Medulla oblongata (tissue), 1 donor: ENCODE results near the gene C13orf42.

Source experiments
- DNase-seq: peaks from one replicate; pipeline ENCODE4 v3.0.0-alpha.2; 2015; ENCODE audit errors: extremely low spot score

The C13orf42 gene

GRCh38 chr13:51111174-51111573 is at the start of gene C13orf42:
TSS of gene C13orf42 (minus strand) at chr13:51111274. CDS start at chr13:51111209, 65 bp downstream.
- no peak for DNase-seq

DNA sequence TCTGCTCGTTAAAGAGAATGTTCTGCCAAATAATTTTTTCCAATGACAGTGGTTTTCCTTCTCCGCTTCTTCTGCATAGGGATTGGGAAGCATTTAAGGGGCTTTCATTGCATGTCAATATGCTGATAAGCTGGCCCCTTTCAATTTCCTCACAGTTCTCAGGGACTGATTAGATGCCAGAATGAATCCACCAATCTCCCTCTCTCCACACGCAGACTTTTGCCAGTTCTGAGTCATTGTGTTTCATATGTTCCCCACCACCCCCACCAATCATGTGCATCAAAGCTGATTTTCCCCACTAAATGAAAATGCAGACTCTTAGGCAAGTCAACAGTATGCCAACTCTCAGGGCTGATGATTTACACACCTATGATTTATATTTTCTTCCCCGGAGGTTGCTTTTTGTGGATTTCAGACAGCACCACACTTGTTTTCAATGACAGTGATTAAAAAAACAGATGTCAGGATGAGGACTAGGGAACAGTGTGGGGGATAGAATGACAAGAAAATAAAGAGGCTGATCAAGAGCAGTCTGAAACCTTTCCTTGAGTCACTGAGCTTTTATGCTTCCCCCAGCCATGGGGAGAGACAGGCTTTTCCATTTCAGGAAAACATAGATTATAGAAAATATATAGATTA is 47.9 kb upstream of the C13orf42 start:
- DNase-seq = no peak

DNA sequence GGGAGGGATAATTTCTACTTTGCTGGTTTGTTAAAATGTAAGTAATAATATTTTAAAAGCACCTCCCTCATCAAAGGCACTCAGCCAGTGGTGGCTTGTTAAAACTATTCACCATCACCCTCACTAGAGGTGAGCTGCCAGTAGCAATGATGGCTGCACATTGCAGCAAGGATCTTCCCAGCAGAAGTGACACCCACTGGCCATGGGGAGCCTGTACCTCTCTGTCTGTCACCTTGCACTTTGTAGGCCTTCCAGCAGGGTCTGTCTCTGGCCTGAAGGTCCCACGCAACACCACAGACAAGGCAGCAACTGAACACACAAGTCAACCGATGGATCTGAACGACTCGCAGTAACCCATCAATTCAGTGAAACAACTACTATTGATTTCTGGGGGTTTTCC is 47.3 kb upstream of the C13orf42 start:
- DNase-seq = no peak

DNA sequence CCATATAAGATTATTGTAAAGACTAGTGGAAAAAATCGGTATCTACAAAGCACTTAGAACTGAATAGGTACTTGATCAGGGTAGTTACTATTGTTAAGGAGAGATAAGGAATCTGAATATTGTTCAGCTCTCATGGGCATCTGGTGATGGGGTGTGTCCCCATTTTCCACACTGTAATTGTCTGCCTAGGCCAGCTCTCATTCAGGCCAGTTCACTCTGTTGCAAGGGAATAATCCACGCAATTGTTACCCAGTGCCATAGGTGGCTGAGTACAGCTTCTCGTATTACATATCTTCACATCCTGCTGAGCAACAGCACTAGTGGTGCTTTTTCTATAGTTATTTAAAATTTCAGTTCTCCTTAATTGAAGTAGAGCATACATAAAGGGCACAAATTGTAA is 45.6 kb upstream of the C13orf42 start:
- no peak for DNase-seq

DNA sequence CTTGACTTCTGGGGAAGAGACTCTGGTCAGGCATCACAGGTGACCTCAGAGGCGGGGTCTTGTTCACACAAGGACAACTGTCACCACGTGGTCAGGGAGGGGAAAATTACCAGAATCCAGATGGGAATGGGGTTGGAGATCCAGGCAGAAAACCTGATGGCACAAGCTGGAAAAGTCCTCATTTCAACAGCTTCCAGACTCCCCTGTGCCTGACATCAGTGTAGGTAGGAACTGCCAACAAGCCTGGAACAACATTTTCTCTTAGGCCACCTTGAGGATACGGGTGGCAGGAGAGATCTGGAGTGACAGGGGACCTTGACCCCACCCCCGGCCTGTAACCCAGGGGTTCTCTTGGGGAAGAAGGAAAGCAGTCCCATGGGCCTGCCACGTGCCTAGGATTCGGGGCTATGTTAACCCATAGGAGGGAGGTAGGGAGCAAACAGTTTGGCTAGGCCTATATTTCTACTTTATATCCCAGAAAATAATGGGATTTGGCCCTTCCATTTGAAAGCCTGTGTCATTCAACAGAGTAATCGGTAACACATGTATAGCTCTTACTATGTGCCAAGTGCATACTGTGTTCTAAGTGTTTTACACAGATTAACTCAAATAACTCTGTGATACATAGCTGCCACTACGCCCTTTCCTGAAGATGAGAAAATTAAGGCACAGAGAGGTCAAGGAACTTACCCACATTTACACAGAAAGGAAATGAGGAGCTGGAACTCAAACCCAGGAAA is 44.9 kb upstream of the C13orf42 start:
- no peak for DNase-seq

- DNase-seq = no peak
Observed at GRCh38 chr13:51155161-51155560, 44.1 kb upstream of the C13orf42 start.

DNA sequence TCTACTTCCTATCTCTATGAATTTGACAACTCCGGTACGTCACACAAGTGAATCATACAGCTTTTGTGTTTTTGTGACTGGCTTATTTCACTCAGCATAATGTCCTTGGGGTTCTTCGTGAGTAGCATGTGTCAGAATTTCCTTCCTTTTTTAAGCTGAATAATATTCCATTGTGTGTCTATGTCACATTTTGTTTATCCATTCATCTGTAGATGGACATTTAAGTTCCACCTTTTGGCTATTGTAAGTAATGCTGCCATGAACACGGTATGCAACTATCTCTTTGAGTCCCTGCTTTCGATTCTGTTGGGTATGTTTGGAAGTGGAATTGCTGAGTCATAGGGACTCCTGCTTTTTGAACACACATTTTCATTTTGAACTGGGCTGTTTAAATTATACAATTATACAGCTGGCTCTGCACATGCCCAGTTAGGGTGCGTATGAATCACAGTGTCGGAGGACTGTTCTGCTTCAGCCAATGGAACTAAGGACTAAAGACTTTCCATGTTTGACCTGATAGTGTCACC is 43.0 kb upstream of the C13orf42 start:
- DNase-seq = peak; percentile 10

GRCh38 chr13:51153527-51153926 is 42.5 kb upstream of the C13orf42 start:
- DNase-seq = no peak

- no peak for DNase-seq
Observed at GRCh38 chr13:51152701-51153100, 41.6 kb upstream of the C13orf42 start.

DNA sequence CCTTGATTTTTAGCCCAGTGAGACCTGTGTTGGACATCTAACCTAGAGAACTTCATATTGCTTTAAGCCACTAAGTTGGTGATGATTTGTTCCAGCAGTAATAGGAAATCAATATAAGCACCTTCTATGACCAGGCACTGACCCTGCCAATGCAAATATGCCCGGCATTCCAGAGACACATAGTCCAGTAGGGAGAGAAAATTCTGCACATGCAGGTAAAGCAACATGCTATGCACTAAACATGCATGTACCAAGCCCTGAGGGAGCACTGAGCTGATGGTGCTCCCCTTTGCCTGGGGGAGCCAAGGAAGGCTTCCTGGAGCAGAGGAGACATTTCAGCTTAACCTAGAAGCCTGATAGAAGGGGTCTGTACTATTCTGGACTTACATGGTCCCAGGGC is 40.4 kb upstream of the C13orf42 start:
- DNase-seq = no peak

DNA sequence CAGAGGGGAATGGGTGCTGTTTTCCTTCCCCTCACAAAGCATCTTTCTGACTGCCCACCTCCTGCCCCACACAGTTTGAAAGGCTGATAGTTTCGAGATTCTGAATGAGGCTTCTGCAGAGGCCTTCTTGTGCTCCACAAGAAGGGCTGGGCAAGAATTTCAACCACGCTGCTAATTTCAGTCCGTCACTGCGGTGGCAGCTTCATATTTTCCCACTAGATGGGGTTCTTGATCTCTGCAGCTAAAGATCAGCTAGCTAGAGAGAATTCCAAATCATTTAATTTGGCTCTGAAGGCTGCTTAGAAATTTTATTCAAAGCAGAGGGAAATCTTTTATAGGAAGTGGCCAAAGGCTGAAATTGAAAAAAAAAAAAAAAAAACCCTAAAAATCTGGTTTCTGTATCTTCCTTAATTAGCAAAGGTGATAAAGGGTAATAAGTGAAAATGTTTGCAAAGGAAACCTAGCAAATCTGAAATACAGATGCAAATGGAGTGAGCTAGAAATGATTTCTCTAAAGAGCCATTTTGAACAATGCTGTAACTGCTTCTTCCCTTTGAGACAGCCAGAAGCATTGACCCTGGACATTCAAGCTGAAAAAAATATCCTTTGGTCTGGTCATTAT is 38.0 kb upstream of the C13orf42 start:
- DNase-seq = peak; percentile 83

- no peak for DNase-seq
Observed at GRCh38 chr13:51148223-51148951, 37.3 kb upstream of the C13orf42 start.

- no peak for DNase-seq
Observed at GRCh38 chr13:51147732-51148131, 36.7 kb upstream of the C13orf42 start.

DNA sequence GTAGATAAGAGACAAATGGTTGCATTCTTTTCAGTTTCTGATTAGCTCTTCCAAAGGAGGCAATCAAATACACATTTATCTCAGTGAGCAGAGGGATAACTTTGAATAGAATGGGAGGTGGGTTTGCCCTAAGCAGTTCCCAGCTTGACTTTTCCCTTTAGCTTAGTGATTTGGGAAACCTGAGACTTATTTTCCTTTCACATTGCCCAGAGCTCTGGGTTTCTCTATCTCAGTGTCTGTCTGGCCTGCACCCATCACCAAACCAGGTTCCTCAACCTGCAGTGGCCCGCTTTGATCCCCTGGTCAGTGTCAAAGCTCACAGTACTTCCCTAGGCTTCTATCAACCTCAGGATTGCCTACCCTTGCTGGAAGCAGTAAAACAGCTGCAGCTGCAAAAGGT is 35.6 kb upstream of the C13orf42 start:
- no peak for DNase-seq

- no peak for DNase-seq
Observed at GRCh38 chr13:51137250-51137649, 26.2 kb upstream of the C13orf42 start.

- DNase-seq = no peak
Observed at GRCh38 chr13:51136276-51136980, 25.4 kb upstream of the C13orf42 start.

- DNase-seq = no peak
Observed at GRCh38 chr13:51134763-51135365, 23.8 kb upstream of the C13orf42 start.

DNA sequence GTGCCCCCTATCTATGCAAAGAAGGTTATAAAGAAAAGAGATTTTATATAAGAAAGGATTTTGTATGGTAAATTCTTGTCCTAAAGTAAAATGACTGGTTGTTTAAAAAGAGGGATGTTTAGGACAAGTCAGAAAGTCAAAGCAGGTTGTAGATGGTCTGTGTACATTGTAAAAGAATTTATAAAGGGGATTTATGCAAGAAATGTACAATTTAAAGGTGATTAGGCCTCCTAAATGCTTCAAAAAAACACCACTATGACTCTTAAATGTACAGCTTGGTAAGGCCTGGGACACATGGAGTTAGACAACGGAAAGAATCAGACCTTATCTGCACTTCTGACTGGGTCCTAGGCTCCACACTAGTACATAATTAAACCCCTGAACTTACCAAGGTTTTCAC is 19.3 kb upstream of the C13orf42 start:
- DNase-seq = no peak

GRCh38 chr13:51125495-51126226 is 14.6 kb upstream of the C13orf42 start:
- peak; percentile 74 for DNase-seq

DNA sequence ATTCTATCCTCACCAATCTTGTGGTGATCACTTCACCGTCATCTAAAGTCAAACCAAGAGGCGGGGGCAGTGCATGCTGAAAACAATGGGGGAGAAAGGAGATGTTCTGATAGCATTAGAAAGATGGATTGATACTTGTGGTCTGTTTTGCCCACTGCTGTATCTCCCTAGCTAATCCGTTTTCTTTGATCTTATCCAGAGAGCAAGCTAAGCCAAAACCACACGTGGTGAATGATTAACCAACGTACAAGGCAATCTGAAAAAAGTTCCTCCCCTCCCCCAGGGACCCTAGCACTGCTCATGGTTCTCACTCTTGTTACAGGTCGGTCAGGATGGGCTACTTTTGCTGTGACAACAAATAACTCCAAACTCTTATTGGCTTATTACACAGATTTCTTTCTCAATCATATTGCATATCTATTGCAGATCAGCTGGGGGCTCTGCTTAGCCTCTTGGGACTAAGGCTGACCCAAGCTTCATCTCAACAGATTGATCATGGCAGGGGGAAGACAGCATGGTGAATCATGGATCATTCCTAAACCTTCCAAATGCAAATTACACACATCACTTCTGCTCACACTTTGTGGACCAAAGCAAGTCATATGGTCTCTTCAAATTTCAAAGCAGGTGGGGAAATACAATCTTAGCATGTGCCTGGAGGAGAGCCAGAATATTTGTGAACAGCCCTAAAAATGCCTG is 11.9 kb upstream of the C13orf42 start:
- no peak for DNase-seq
